Astrocyte of the spinal cord (primary cell): ENCODE results near the gene SGMS1.
A peak's percentile ranks its signal among the peaks of the same experiment; 100 is the strongest.

Experiments used
- DNase-seq: peaks from one replicate; pipeline ENCODE4 v3.0.0; 2011; ENCODE audit warnings: low read depth, low spot score
- H3K4me3 ChIP-seq: 2 replicates; pipeline ENCODE4 v1.5.1; 2011; ENCODE audit warnings: low read depth, mild to moderate bottlenecking, low read length, moderate library complexity
- CTCF ChIP-seq: IDR thresholded peaks from 2 replicates; pipeline ENCODE4 v1.5.1; 2012; ENCODE audit warnings: low read depth, mild to moderate bottlenecking, low read length, inconsistent platforms
- in situ Hi-C: cut with HindIII; loops from 2 replicates; pipeline ENCODE4 v1.10.0; 2017; ENCODE audit warnings: low sequenced_read_pairs

The SGMS1 gene

GRCh38 chr10:50528206-50528605 is 95.5 kb downstream of the SGMS1 start:
- H3K4me3 ChIP-seq = no peak overlapping the region
- TF ChIP-seq CTCF = no peak
- DNase-seq = no peak
- in situ Hi-C loops = no loop called here

GRCh38 chr10:50527442-50528043 is 96.2 kb downstream of the SGMS1 start:
- no peak for DNase-seq
- in situ Hi-C loops = no loop called here
- TF ChIP-seq CTCF = no peak
- no peak overlapping the region for H3K4me3 ChIP-seq

- H3K4me3 ChIP-seq = no peak overlapping the region
- DNase-seq = no peak
- in situ Hi-C loops = no loop called here
- no peak for TF ChIP-seq CTCF
Observed at GRCh38 chr10:50526185-50526584, 97.6 kb downstream of the SGMS1 start.

- H3K4me3 ChIP-seq = no peak overlapping the region
- no peak for TF ChIP-seq CTCF
- no peak for DNase-seq
- in situ Hi-C loops = no loop called here
Observed at GRCh38 chr10:50523357-50523756, 100.4 kb downstream of the SGMS1 start.

GRCh38 chr10:50522908-50523307 is 100.8 kb downstream of the SGMS1 start:
- in situ Hi-C loops = no loop called here
- DNase-seq = no peak
- H3K4me3 ChIP-seq = no peak overlapping the region
- TF ChIP-seq CTCF = no peak

GRCh38 chr10:50520115-50520514 is 103.6 kb downstream of the SGMS1 start:
- no peak overlapping the region for H3K4me3 ChIP-seq
- in situ Hi-C loops = no loop called here
- no peak for DNase-seq
- no peak for TF ChIP-seq CTCF

- peak; percentile 25 for DNase-seq
- in situ Hi-C loops = no loop called here
- TF ChIP-seq CTCF = no peak
- H3K4me3 ChIP-seq = no peak overlapping the region
Observed at GRCh38 chr10:50517626-50518025, 106.1 kb downstream of the SGMS1 start.
